GF-D8 (cell line): ENCODE results near the gene OPRL1.

Source experiments
- DNase-seq: peaks from one replicate; lab custom pipeline; 2025; lab: John Stamatoyannopoulos, UW

OPRL1 gene

GRCh38 chr20:64103871-64104666 lies 24.2 kb downstream of the OPRL1 start:
- no peak for DNase-seq

GRCh38 chr20:64104667-64105451 lies 25.0 kb downstream of the OPRL1 start:
- DNase-seq, result no peak

- no peak for DNase-seq
These were observed 26.1 kb downstream of the OPRL1 start for GRCh38 chr20:64105846-64106434.

- no peak for DNase-seq
These were observed 26.6 kb downstream of the OPRL1 start for GRCh38 chr20:64106435-64106961.

- no peak for DNase-seq
These were observed 27.3 kb downstream of the OPRL1 start, which contains the start of gene NPBWR2 for GRCh38 chr20:64106981-64107735. NPBWR2 (minus strand) TSS chr20:64107565; CDS start chr20:64106831, 734 bp downstream.

GRCh38 chr20:64107736-64108457 lies 28.0 kb downstream of the OPRL1 start:
- DNase-seq, result peak; percentile 14

- DNase-seq, result no peak
These were observed 29.1 kb downstream of the OPRL1 start for GRCh38 chr20:64108731-64109681.

GRCh38 chr20:64109831-64110391 lies 30.0 kb downstream of the OPRL1 start:
- DNase-seq, result no peak

GRCh38 chr20:64110411-64111068 lies 30.7 kb downstream of the OPRL1 start:
- DNase-seq, result no peak

GRCh38 chr20:64111841-64112641 lies 32.2 kb downstream of the OPRL1 start:
- DNase-seq, result peak; percentile 58

- no peak for DNase-seq
These were observed 33.0 kb downstream of the OPRL1 start for GRCh38 chr20:64112691-64113443.

- DNase-seq, result no peak
These were observed 33.5 kb downstream of the OPRL1 start for GRCh38 chr20:64113444-64113775.

- no peak for DNase-seq
These were observed 34.0 kb downstream of the OPRL1 start for GRCh38 chr20:64113796-64114355.

- DNase-seq, result no peak
These were observed 34.6 kb downstream of the OPRL1 start for GRCh38 chr20:64114356-64114971.

- DNase-seq, result no peak
These were observed 35.5 kb downstream of the OPRL1 start for GRCh38 chr20:64115171-64115911.

- no peak for DNase-seq
These were observed 36.1 kb downstream of the OPRL1 start for GRCh38 chr20:64116016-64116415.
